HepG2 (cell line): ENCODE results near the gene SERTAD1. TPM values are rescaled to one million over a fixed set of nuclear protein-coding genes. Genes with fewer than 3 reads are reported as not detected.

ENCODE experiments used
- ATAC-seq: fragments of 200-7000 bp; cut with Tn5 transposase; 3 replicates; pipeline ENCODE4 v1.9.1; 2020; ENCODE audit warnings: mild to moderate bottlenecking, moderate library complexity
- BruUV-seq: library from RNA; stranded (reverse); fragments of 400-500 nt; replicated peaks from 2 replicates; lab custom pipeline; 2021; lab: Mats Ljungman, UMichigan
- CTCF ChIA-PET: fragments of 300-600 bp; formaldehyde crosslinking; extraction: SDS; loops from one replicate; lab custom pipeline; 2021; ENCODE audit warnings: low total read pairs, inconsistent platforms, low intra/inter-chr PET ratio; lab: Yijun Ruan, JAX
- POLR2A ChIA-PET: fragments of 350-600 bp; sonication (Branson Sonifier 250); formaldehyde crosslinking; loops from one replicate; lab custom pipeline; 2020; ENCODE audit warnings: antibody characterized with exemption, inconsistent platforms; lab: Yijun Ruan, JAX
- DNase-seq: peaks from one replicate; pipeline ENCODE4 v3.0.0-alpha.2; 2015; ENCODE audit warnings: low spot score
- FAIRE-seq: peaks from 3 replicates; lab custom pipeline; 2011; peaks lifted over from hg19 to GRCh38; lab: Jason Lieb, UNC
- H2AFZ ChIP-seq: one replicate; pipeline ENCODE4 v1.6.1; 2011; ENCODE audit warnings: low read length, inconsistent platforms
- H3K27ac ChIP-seq: fragments of 300-600 bp; 3 replicates; pipeline ENCODE4 v1.8.0; 2011; ENCODE audit warnings: mixed run types, mild to moderate bottlenecking, mixed read lengths, low read length, inconsistent platforms; ENCODE audit not compliant: insufficient read depth; ENCODE audit errors: extremely low read length
- H3K27me3 ChIP-seq, 2 experiments: fragments of 200-600 bp in 1 of 2; 2 replicates in 1 of 2; 3 replicates in 1 of 2; pipeline versions ENCODE4 v1.6.0 to v1.8.0; 2011; ENCODE audit warnings: low read length in 2 of 2, mild to moderate bottlenecking in 2 of 2, moderate library complexity in 2 of 2, inconsistent platforms in 1 of 2; ENCODE audit not compliant: insufficient read depth in 2 of 2, control insufficient read depth in 1 of 2
- H3K36me3 ChIP-seq, 2 experiments: fragments of 200-600 bp in 1 of 2; replicated peaks in 1 of 2; 2 replicates in 1 of 2; 3 replicates in 1 of 2; pipeline versions ENCODE4 v1.5.1 to v1.8.0; 2011; ENCODE audit warnings: low read length in 2 of 2, inconsistent platforms in 1 of 2; ENCODE audit not compliant: insufficient read depth in 2 of 2, control insufficient read depth in 1 of 2
- H3K4me1 ChIP-seq: 2 replicates; pipeline ENCODE4 v1.5.1; 2012; ENCODE audit warnings: low read length, inconsistent platforms; ENCODE audit not compliant: insufficient read depth
- H3K4me2 ChIP-seq: 2 replicates; pipeline ENCODE4 v1.6.0; 2011; ENCODE audit warnings: low read depth, low read length, inconsistent platforms
- H3K4me3 ChIP-seq, 3 experiments: fragments of 200-600 bp in 1 of 3; sonication (generic), shearing (Covaris generic) in 1 of 3; replicated peaks in 1 of 3; 2 replicates each; pipeline ENCODE4 v1.5.1; 2011 to 2016; ENCODE audit warnings: low read length in 3 of 3, inconsistent platforms in 2 of 3, low read depth in 2 of 3, mild to moderate bottlenecking in 2 of 3, control low read depth in 1 of 3, mixed read lengths in 1 of 3; ENCODE audit not compliant: insufficient read depth in 1 of 3
- H3K79me2 ChIP-seq: one replicate; pipeline ENCODE4 v1.6.1; 2011; ENCODE audit warnings: low read length, inconsistent platforms; ENCODE audit not compliant: insufficient read depth
- H3K9ac ChIP-seq: 2 replicates; pipeline ENCODE4 v1.6.0; 2011; ENCODE audit warnings: mild to moderate bottlenecking, low read depth, low read length, inconsistent platforms; ENCODE audit not compliant: insufficient read depth
- H3K9me3 ChIP-seq: 2 replicates; pipeline ENCODE4 v1.5.1; 2012; ENCODE audit warnings: mild to moderate bottlenecking, low read length
- H4K20me1 ChIP-seq: 2 replicates; pipeline ENCODE4 v1.6.0; 2011; ENCODE audit warnings: inconsistent platforms, mild to moderate bottlenecking, low read length, moderate library complexity; ENCODE audit not compliant: insufficient read depth
- CHD4 ChIP-seq: fragments of 200-600 bp; sonication (generic); IDR thresholded peaks from 2 replicates; pipeline ENCODE4 v1.7.0; 2017; ENCODE audit warnings: mild to moderate bottlenecking, low read length, borderline replicate concordance
- CREB1 ChIP-seq, 2 experiments: fragments of 450-650 bp in 1 of 2; IDR thresholded peaks; 2 replicates each; pipeline ENCODE4 v1.6.1; 2016 to 2017; ENCODE audit warnings: control low read depth in 1 of 2, mild to moderate bottlenecking in 1 of 2, missing compliant biosample characterization in 1 of 2, missing genetic modification characterization in 1 of 2
- CREM ChIP-seq, 2 experiments: sonication (generic) in 1 of 2; formaldehyde crosslinking in 1 of 2; IDR thresholded peaks; 2 replicates each; pipeline versions ENCODE4 v1.4.0 to v1.6.1; 2016 to 2020; ENCODE audit warnings: antibody characterized with exemption in 1 of 2, mild to moderate bottlenecking in 1 of 2, missing genetic modification reagents in 1 of 2
- GABPA ChIP-seq, 2 experiments: IDR thresholded peaks; 2 replicates each; pipeline ENCODE4 v1.6.1; 2011 to 2016; ENCODE audit warnings: low read depth in 2 of 2, low read length in 1 of 2, missing biosample characterization in 1 of 2, missing genetic modification characterization in 1 of 2
- KAT2B ChIP-seq: fragments of 150-350 bp; IDR thresholded peaks from 2 replicates; pipeline ENCODE4 v1.6.1; 2014; ENCODE audit warnings: low read depth, low read length, borderline replicate concordance
- PAX8 ChIP-seq: sonication (generic); formaldehyde crosslinking; IDR thresholded peaks from 2 replicates; pipeline ENCODE4 v1.8.0; 2022; ENCODE audit warnings: mild to moderate bottlenecking, missing genetic modification reagents, borderline replicate concordance
- PITX1 ChIP-seq: sonication (generic); formaldehyde crosslinking; IDR thresholded peaks from 2 replicates; pipeline ENCODE4 v1.5.1; 2020; ENCODE audit warnings: mild to moderate bottlenecking, missing genetic modification reagents
- SMC3 ChIP-seq: IDR thresholded peaks from 2 replicates; pipeline ENCODE4 v1.6.1; 2011; ENCODE audit warnings: low read length, improper control_type of control experiment
- SNAPC4 ChIP-seq: sonication (generic); formaldehyde crosslinking; IDR thresholded peaks from 2 replicates; pipeline ENCODE4 v1.4.0; 2020; ENCODE audit warnings: mild to moderate bottlenecking, missing genetic modification reagents
- STAG1 ChIP-seq: sonication (generic); formaldehyde crosslinking; IDR thresholded peaks from 2 replicates; pipeline ENCODE4 v1.4.0; 2020; ENCODE audit warnings: missing genetic modification reagents
- ZFAT ChIP-seq: sonication (generic); formaldehyde crosslinking; conservative IDR thresholded peaks from 2 replicates; pipeline ENCODE4 v1.8.1; 2023; ENCODE audit warnings: missing genetic modification reagents, inconsistent platforms
- ZNF160 ChIP-seq: sonication (generic); formaldehyde crosslinking; IDR thresholded peaks from 2 replicates; pipeline ENCODE4 v1.8.0; 2022; ENCODE audit warnings: mild to moderate bottlenecking, inconsistent platforms, missing genetic modification reagents
- ZNF251 ChIP-seq: sonication (generic); formaldehyde crosslinking; IDR thresholded peaks from 2 replicates; pipeline ENCODE4 v1.9.0; 2021; ENCODE audit warnings: mild to moderate bottlenecking, missing genetic modification reagents
- ZNF564 ChIP-seq: sonication (generic); formaldehyde crosslinking; IDR thresholded peaks from 2 replicates; pipeline ENCODE4 v1.8.1; 2023; ENCODE audit warnings: mild to moderate bottlenecking, missing genetic modification reagents
- ZNF580 ChIP-seq: IDR thresholded peaks from 2 replicates; pipeline ENCODE4 v1.6.1; 2016; ENCODE audit warnings: low read depth, borderline replicate concordance
- ZNF713 ChIP-seq: sonication (generic); formaldehyde crosslinking; IDR thresholded peaks from 2 replicates; pipeline ENCODE4 v1.4.0; 2020; ENCODE audit warnings: mild to moderate bottlenecking, missing genetic modification reagents
- ZNF792 ChIP-seq: IDR thresholded peaks from 2 replicates; pipeline ENCODE4 v1.6.1; 2016
- WGBS: methylation state at CpG from one replicate; pipeline ENCODE4 v1.1.6; 2017; ENCODE audit warnings: low lambda C conversion rate; 5-methylcytosine and 5-hydroxymethylcytosine counted together
- in situ Hi-C: cut with HindIII; loops from 2 replicates; pipeline ENCODE4 v1.10.0; 2017; ENCODE audit warnings: low pct_unique_long_range_greater_than_20kb; ENCODE audit not compliant: extremely low pct_ligation_motif_present
- intact Hi-C: fragments of 100-400 bp; cut with micrococcal nuclease; formaldehyde crosslinking; loops from one replicate; pipeline ENCODE4 v1.10.0; 2022; ENCODE audit not compliant: unreplicated experiment
- polyA plus RNA-seq, 8 experiments: library from polyadenylated mRNA; depleted of rRNA in 3 of 8; stranded (reverse) in 7 of 8; unstranded in 1 of 8; fragments of >200 nt; fragmentation: Illumina TruSeq in 4 of 8; extraction: Trizol in 4 of 8; gene quantifications; 2 replicates each; pipeline versions ENCODE4 v1.2.1 to v1.2.3, GENCODE V29; 2011 to 2016; ENCODE audit warnings: low read depth in 4 of 8, missing spikeins in 1 of 8, mixed read lengths in 1 of 8; ENCODE audit not compliant: insufficient read depth in 1 of 8
- total RNA-seq, 5 experiments: library from RNA; depleted of rRNA; stranded (reverse); fragments of >200 nt; fragmentation: Illumina TruSeq; extraction: Trizol; gene quantifications; 2 replicates each; pipeline ENCODE4 v1.2.3, GENCODE V29; 2016; ENCODE audit warnings: low read depth in 1 of 5

Gene SERTAD1
- total and polyA plus RNA-seq, 2 of the 13 experiments (the other 11 are each of a cell fraction or from before 2014, with no cell fraction given), result 4.3 to 4.5 TPM

GRCh38 chr19:40445780-40446262 is 20.0 kb upstream of the SERTAD1 start (continued):
- no peak for TF ChIP-seq KAT2B
- no peak for TF ChIP-seq GABPA (IDR thresholded peaks at IDR 0.05; ENCODE audit: low read depth, low read length)
- no peak for TF ChIP-seq GABPA (CRISPR knock-in tag; IDR thresholded peaks at IDR 0.05; ENCODE audit: low read depth)

GRCh38 chr19:40444825-40445312 is 19.1 kb upstream of the SERTAD1 start:
- in situ Hi-C loops, result no loop called here
- Histone ChIP-seq H3K27ac (peak overlapping the region; percentile 98), H3K9ac (peak overlapping the region; percentile 100), H3K36me3 (peaks cover 9 to 25% of the 10 kb centered on the region in 2 experiments; a peak in 4 of 5 replicates), H3K9me3 (no peaks in the 10 kb centered on the region), H3K4me1 (peaks cover 12% of the 10 kb centered on the region), H3K79me2 (peaks cover 27% of the 10 kb centered on the region), H3K27me3 (peaks cover 0 to 5% of the 10 kb centered on the region in 2 experiments; a peak in 1 of 5 replicates), H3K4me2 (peak overlapping the region; percentile 96), H3K4me3 (peak overlapping the region; percentile 88 to 99 (median 92)), H4K20me1 (peaks cover 13% of the 10 kb centered on the region), H2AFZ (peak overlapping the region; percentile 99)
- FAIRE-seq, result no peak
- DNase-seq, result no peak
- 25% methylated on average over 16 of the region's 18 CpGs for WGBS
- ATAC-seq, result no peak
- TSS peak; percentile 73 for BruUV-seq
- intact Hi-C loops, result loop anchor here (2.0 to 5.0 kb wide), 3 partner anchors 20 to 1043 kb away; partner anchors contain the start of gene BLVRB
- POLR2A ChIA-PET, result interaction anchor here (0.8 to 4.6 kb wide), 5 partner anchors 10 to 24 kb away, joined by 3 to 80 read pairs (median 46); partner anchors contain the start of genes BLVRB and SERTAD1
- CTCF ChIA-PET, result interaction anchor here (0.9 kb wide), 2 partner anchors 19 to 24 kb away, joined by 4 to 5 read pairs; partner anchors contain the start of gene SERTAD1
- TF ChIP-seq ZNF564 (CRISPR knock-in tag) (0 out of 2 replicates have a peak, but pooled peaks have one; percentile 3), ZNF792 (CRISPR knock-in tag) (no peak; the same call in 1 of the 2 replicates), SNAPC4 (0 out of 2 replicates have a peak, but pooled peaks have one; percentile 21), PITX1 (CRISPR knock-in tag) (peak; percentile 75; the same call in 1 of the 2 replicates), ZNF251 (CRISPR knock-in tag) (no peak), ZNF160 (CRISPR knock-in tag) (0 out of 2 replicates have a peak, but pooled peaks have one; percentile 0), ZFAT (CRISPR knock-in tag) (no peak), CREB1 (IDR thresholded peaks at IDR 0.05) (no peak), CREB1 (CRISPR knock-in tag; IDR thresholded peaks at IDR 0.05) (peak; percentile 41; the same call in 1 of the 2 replicates), STAG1 (peak; percentile 63), PAX8 (CRISPR knock-in tag) (no peak), ZNF713 (CRISPR knock-in tag) (no peak), CHD4 (0 out of 2 replicates have a peak, but pooled peaks have one; percentile 45), SMC3 (peak; percentile 64), ZNF580 (CRISPR knock-in tag) (no peak), CREM (IDR thresholded peaks at IDR 0.05) (0 out of 2 replicates have a peak, but pooled peaks have one; percentile 2), CREM (CRISPR knock-in tag; IDR thresholded peaks at IDR 0.05) (no peak)
